GM12878 (cell line): ENCODE data around the gene ARSA.

Source experiments
- BHLHE40 ChIP-seq, 2 experiments: fragments of 450-650 bp in 1 of 2; IDR thresholded peaks; 2 replicates each; pipeline ENCODE4 v1.6.1; 2011 to 2017; ENCODE audit warnings: low read depth in 2 of 2, borderline replicate concordance in 1 of 2, improper control_type of control experiment in 1 of 2, low read length in 1 of 2, mild to moderate bottlenecking in 1 of 2
- EGR1 ChIP-seq, 2 experiments: IDR thresholded peaks; 1 replicate in 1 of 2; 2 replicates in 1 of 2; pipeline ENCODE4 v1.6.1; 2011 to 2012; ENCODE audit warnings: low read depth in 2 of 2, low read length in 2 of 2, borderline replicate concordance in 1 of 2, mild to moderate bottlenecking in 1 of 2, moderate library complexity in 1 of 2
- FOXK2 ChIP-seq: fragments of 450-650 bp; IDR thresholded peaks from 2 replicates; pipeline ENCODE4 v1.6.1; 2017; ENCODE audit warnings: mild to moderate bottlenecking, moderate library complexity
- HDAC2 ChIP-seq: fragments of 200-600 bp; sonication (generic); IDR thresholded peaks from 2 replicates; pipeline ENCODE4 v1.6.1; 2017
- TF ChIP-seq, protein P1 (sequence below): IDR thresholded peaks from 2 replicates; pipeline ENCODE4 v1.6.1; 2012; ENCODE audit warnings: mild to moderate bottlenecking, low read depth, low read length

DNA sequence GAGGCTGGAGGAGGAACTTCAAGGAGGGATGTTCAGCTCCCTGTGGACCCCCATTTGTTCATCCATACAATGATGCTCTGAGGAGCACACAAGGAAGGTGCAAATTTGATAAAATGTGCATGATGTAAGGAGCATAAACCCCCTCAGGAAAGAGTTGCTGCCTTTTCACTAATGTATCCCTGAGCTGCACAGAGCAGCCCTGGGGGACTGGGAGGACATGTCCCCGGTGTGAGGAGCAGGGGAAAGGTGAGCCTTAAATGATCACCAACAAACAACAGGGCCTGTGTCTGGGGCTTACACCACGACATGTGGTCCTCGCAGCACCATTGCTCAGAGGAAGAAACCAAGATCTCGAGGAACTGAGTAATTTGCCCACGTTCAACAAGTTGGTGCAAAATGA lies 30.9 kb downstream of the ARSA start:
- TF ChIP-seq FOXK2 (no peak), EGR1 (IDR thresholded peaks at IDR 0.05; ENCODE audit: borderline replicate concordance in 1 of 2, low read depth in 2 of 2, low read length in 2 of 2) (no peak), HDAC2 (no peak), BHLHE40 (IDR thresholded peaks at IDR 0.05; ENCODE audit: borderline replicate concordance in 1 of 2, low read depth in 2 of 2, low read length in 1 of 2) (no peak)
- TF ChIP-seq, protein P1, sequence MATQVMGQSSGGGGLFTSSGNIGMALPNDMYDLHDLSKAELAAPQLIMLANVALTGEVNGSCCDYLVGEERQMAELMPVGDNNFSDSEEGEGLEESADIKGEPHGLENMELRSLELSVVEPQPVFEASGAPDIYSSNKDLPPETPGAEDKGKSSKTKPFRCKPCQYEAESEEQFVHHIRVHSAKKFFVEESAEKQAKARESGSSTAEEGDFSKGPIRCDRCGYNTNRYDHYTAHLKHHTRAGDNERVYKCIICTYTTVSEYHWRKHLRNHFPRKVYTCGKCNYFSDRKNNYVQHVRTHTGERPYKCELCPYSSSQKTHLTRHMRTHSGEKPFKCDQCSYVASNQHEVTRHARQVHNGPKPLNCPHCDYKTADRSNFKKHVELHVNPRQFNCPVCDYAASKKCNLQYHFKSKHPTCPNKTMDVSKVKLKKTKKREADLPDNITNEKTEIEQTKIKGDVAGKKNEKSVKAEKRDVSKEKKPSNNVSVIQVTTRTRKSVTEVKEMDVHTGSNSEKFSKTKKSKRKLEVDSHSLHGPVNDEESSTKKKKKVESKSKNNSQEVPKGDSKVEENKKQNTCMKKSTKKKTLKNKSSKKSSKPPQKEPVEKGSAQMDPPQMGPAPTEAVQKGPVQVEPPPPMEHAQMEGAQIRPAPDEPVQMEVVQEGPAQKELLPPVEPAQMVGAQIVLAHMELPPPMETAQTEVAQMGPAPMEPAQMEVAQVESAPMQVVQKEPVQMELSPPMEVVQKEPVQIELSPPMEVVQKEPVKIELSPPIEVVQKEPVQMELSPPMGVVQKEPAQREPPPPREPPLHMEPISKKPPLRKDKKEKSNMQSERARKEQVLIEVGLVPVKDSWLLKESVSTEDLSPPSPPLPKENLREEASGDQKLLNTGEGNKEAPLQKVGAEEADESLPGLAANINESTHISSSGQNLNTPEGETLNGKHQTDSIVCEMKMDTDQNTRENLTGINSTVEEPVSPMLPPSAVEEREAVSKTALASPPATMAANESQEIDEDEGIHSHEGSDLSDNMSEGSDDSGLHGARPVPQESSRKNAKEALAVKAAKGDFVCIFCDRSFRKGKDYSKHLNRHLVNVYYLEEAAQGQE: no peak
